GM23338 (cell line): ENCODE measurements around the gene FEM1B. TPM values are rescaled to one million over a fixed set of nuclear protein-coding genes. Genes with fewer than 3 reads are reported as not detected.
A peak's percentile ranks its signal among the peaks of the same experiment; 100 is the strongest.

Experiments
- ATAC-seq: fragments of 200-7000 bp; cut with Tn5 transposase; 3 replicates; pipeline ENCODE4 v1.9.1; 2020
- DNase-seq: peaks from one replicate; pipeline ENCODE4 v3.0.0-alpha.2; 2015; ENCODE audit warnings: low spot score
- H2AFZ ChIP-seq: fragments of 200-600 bp; sonication (generic); 2 replicates; pipeline ENCODE4 v1.8.0; 2016; ENCODE audit warnings: antibody characterized with exemption, mild to moderate bottlenecking, moderate library complexity
- H3F3A ChIP-seq: fragments of 200-600 bp; sonication (generic); replicated peaks from 2 replicates; pipeline ENCODE4 v1.8.0; 2017; ENCODE audit warnings: antibody characterized with exemption, mixed run types, low read depth
- H3K27ac ChIP-seq: fragments of 200-600 bp; sonication (generic); 2 replicates; pipeline ENCODE4 v1.6.1; 2016; ENCODE audit warnings: low read depth
- H3K27me3 ChIP-seq: fragments of 200-600 bp; sonication (generic); 2 replicates; pipeline ENCODE4 v1.8.0; 2016; ENCODE audit warnings: mild to moderate bottlenecking, mixed run types, moderate library complexity; ENCODE audit not compliant: insufficient read depth
- H3K36me3 ChIP-seq: fragments of 200-600 bp; sonication (generic); 2 replicates; pipeline ENCODE4 v1.8.0; 2016; ENCODE audit warnings: mild to moderate bottlenecking; ENCODE audit not compliant: insufficient read depth
- H3K4me1 ChIP-seq: fragments of 200-600 bp; sonication (generic); 2 replicates; pipeline ENCODE4 v1.8.0; 2016; ENCODE audit warnings: mild to moderate bottlenecking, moderate library complexity; ENCODE audit not compliant: insufficient read depth
- H3K4me2 ChIP-seq: fragments of 200-600 bp; sonication (generic); 2 replicates; pipeline ENCODE4 v1.7.1; 2017; ENCODE audit warnings: mixed run types
- H3K4me3 ChIP-seq: fragments of 200-600 bp; sonication (generic); 2 replicates; pipeline ENCODE4 v1.6.1; 2016; ENCODE audit warnings: mixed run types
- H3K79me2 ChIP-seq: fragments of 200-600 bp; sonication (generic); replicated peaks from 2 replicates; pipeline ENCODE4 v1.8.0; 2017; ENCODE audit warnings: mild to moderate bottlenecking; ENCODE audit not compliant: insufficient read depth
- H3K9me2 ChIP-seq: fragments of 200-600 bp; sonication (generic); 2 replicates; pipeline ENCODE4 v1.8.0; 2017; ENCODE audit not compliant: insufficient read depth
- H4K20me1 ChIP-seq: fragments of 200-600 bp; sonication (generic); replicated peaks from 2 replicates; pipeline ENCODE4 v1.8.0; 2017; ENCODE audit warnings: mild to moderate bottlenecking; ENCODE audit not compliant: insufficient read depth
- H3K27ac Mint-ChIP-seq: 2 replicates; pipeline ENCODE4 v1.8.0; 2020; ENCODE audit warnings: inconsistent platforms, mild to moderate bottlenecking, moderate library complexity, mixed read lengths
- H3K27me3 Mint-ChIP-seq: 3 replicates; pipeline ENCODE4 v1.8.0; 2022; ENCODE audit warnings: low read depth, mild to moderate bottlenecking, moderate library complexity, mixed read lengths, inconsistent platforms; ENCODE audit not compliant: insufficient read depth, poor library complexity
- H3K36me3 Mint-ChIP-seq: 3 replicates; pipeline ENCODE4 v1.8.0; 2021; ENCODE audit warnings: low read depth, mild to moderate bottlenecking, inconsistent platforms, moderate library complexity, mixed read lengths
- H3K4me1 Mint-ChIP-seq: 3 replicates; pipeline ENCODE4 v1.8.0; 2020; ENCODE audit warnings: mild to moderate bottlenecking, inconsistent platforms, mixed read lengths
- H3K4me3 Mint-ChIP-seq: 3 replicates; pipeline ENCODE4 v1.8.0; 2021; ENCODE audit warnings: moderate library complexity, mild to moderate bottlenecking, inconsistent platforms, mixed read lengths
- H3K9me3 Mint-ChIP-seq: 3 replicates; pipeline ENCODE4 v1.8.0; 2020; ENCODE audit warnings: moderate library complexity, mild to moderate bottlenecking, inconsistent platforms, mixed read lengths
- ETS1 ChIP-seq: IDR thresholded peaks from 2 replicates; pipeline ENCODE4 v1.6.1; 2016; ENCODE audit warnings: antibody characterized with exemption
- EZH2 ChIP-seq: fragments of 200-600 bp; sonication (generic); IDR thresholded peaks from one replicate; pipeline ENCODE4 v1.8.0; 2017; ENCODE audit warnings: antibody characterized with exemption, mild to moderate bottlenecking, low read depth; ENCODE audit not compliant: unreplicated experiment
- EZH2phosphoT487 ChIP-seq: fragments of 200-600 bp; sonication (generic); IDR thresholded peaks from one replicate; pipeline ENCODE4 v1.8.1; 2018; ENCODE audit warnings: antibody characterized with exemption; ENCODE audit not compliant: unreplicated experiment
- JUNB ChIP-seq: IDR thresholded peaks from one replicate; pipeline ENCODE4 v1.6.1; 2016; ENCODE audit warnings: antibody characterized with exemption; ENCODE audit not compliant: unreplicated experiment
- POLR2AphosphoS5 ChIP-seq: IDR thresholded peaks from 2 replicates; pipeline ENCODE4 v1.6.1; 2016; ENCODE audit warnings: antibody characterized with exemption, low read depth
- STAT1 ChIP-seq: IDR thresholded peaks from one replicate; pipeline ENCODE4 v1.6.1; 2016; ENCODE audit warnings: antibody characterized with exemption; ENCODE audit not compliant: unreplicated experiment
- ZNF462 ChIP-seq: fragments of 250-450 bp; sonication (Bioruptor Pico); IDR thresholded peaks from 2 replicates; pipeline ENCODE4 v1.5.0; 2020; ENCODE audit warnings: mild to moderate bottlenecking, moderate library complexity
- polyA plus RNA-seq: library from polyadenylated mRNA; unstranded; fragments of >200 nt; fragmentation: Nextera tagmentation; extraction: Ambion mirVana; gene quantifications from 2 replicates; pipeline ENCODE4 v1.2.1, GENCODE V29; 2016
- total RNA-seq: library from RNA; depleted of rRNA; stranded (reverse); fragments of >200 nt; shearing (Covaris generic); gene quantifications from 2 replicates; pipeline ENCODE4 v1.2.3, GENCODE V29; 2014

FEM1B gene
- total and polyA plus RNA-seq, 2 experiments from 2014 or later, result 13.0 to 82.0 TPM

DNA sequence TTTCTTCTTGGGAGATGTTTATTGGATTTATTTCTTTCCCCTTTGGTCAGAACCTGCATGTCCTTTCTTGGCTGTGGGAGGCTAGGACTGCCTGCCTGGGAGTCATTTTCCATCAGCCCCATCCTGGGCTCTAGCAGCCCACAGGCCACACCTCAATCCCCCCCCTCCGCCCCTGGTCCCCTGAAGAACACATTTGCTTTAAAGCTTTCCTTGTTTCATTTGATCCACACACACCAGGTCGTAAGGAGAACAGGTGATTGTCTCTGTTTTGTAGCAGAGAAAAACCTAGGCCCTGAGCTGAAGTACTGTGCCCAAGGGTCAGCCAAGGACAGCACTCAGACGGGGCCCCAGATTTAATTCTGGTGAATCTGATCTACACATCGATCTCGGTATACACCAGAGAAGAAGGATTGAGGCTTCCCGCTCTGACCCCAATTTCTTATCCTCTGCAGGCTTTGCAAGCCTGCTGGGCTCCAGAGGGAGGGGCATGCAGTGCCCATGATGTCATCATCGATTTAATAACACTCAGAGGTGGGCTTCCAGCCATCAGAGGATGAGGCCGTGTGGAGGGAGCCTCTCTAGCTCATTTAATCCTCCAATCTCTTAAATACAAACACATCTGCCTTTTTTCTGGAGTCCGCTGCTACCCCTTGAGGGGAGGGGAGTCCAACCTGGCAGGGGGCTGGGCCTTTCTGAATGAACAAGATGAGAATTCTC is 46.3 kb upstream of the FEM1B start:
- peaks cover 22% of the 10 kb centered on the region for H4K20me1 ChIP-seq
- Mint-ChIP-seq H3K9me3 (no peaks in the 10 kb centered on the region; the same call in 2 of the 3 replicates), H3K4me3 (peak overlapping the region; percentile 33; the same call in 2 of the 3 replicates), H3K4me1 (peaks cover 42% of the 10 kb centered on the region), H3K27me3 (peaks cover 21% of the 10 kb centered on the region), H3K27ac (no peak overlapping the region), H3K36me3 (0 out of 3 replicates have a peak, but pooled peaks cover 5% of the 10 kb centered on the region)
- peaks cover 13% of the 10 kb centered on the region for H3F3A ChIP-seq
- peaks cover 17% of the 10 kb centered on the region; the same call in 1 of the 2 replicates for H3K4me1 ChIP-seq
- H3K36me3 ChIP-seq, result no peaks in the 10 kb centered on the region
- no peak overlapping the region for H3K4me3 ChIP-seq
- H2AFZ ChIP-seq, result no peak overlapping the region
- H3K9me2 ChIP-seq, result no peaks in the 10 kb centered on the region
- ATAC-seq, result no peak
- H3K4me2 ChIP-seq, result no peak overlapping the region
- TF ChIP-seq EZH2 (no peak), POLR2AphosphoS5 (no peak), ETS1 (no peak), ZNF462 (CRISPR knock-in tag) (no peak), JUNB (no peak), EZH2phosphoT487 (no peak), STAT1 (no peak)
- peaks cover 27% of the 10 kb centered on the region for H3K79me2 ChIP-seq
- H3K27ac ChIP-seq, result no peak overlapping the region
- no peak for DNase-seq
- no peaks in the 10 kb centered on the region for H3K27me3 ChIP-seq
